Measurements from ENCODE around the gene PML. TPM values are rescaled to one million over a fixed set of nuclear protein-coding genes. Genes with fewer than 3 reads are reported as not detected.

PML gene
- total RNA-seq, 1 donor from 2014 or later = 27.8 TPM

DNA sequence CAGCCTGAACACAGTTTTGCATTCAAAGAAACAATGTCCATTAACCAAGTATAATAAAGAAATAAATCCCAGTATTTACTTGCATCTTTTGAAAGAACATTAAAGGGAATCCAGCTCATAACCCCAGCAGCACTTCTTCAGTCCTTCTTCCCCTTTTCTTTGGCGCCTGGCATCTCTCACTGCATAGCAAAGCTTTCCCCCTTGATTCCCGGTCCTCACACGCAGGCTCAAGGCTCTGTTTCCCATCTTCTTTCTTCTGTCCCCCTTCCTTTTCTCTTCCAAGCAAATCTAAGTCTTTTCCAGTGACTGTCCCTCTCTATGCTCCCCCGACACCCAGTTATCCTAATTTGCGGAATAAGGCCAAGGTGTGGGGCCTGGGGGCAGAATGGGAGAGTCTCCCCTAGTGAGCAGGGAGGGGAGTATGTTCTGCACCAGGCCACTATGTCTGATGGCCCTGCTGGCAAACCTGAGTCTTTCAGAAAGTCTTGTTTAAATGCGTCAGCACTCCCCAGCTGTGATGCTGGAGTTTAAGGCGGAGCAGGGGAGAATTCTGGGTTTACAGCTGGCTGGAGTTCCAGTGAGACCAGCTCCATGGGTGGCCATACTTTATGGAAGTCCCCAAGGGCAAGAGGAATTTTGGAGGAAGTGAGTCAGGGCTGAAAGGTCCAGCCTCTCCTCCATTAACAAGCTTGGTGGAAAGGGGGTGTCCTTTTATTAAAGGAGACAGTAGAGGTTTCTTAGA lies 45.8 kb downstream of the PML start:
- Mint-ChIP-seq H3K27ac (no peak overlapping the region), H3K4me1 (ENCODE audit: low read depth) (no peaks in the 10 kb centered on the region), H3K4me3 (ENCODE audit: low read depth) (no peak overlapping the region), H3K9me3 (ENCODE audit: low read depth) (no peaks in the 10 kb centered on the region), H3K27me3 (no peaks in the 10 kb centered on the region), H3K36me3 (ENCODE audit: insufficient read depth) (peaks cover 2% of the 10 kb centered on the region)
- no peak for DNase-seq (ENCODE audit: low spot score, unreplicated experiment)
- no peak for TF ChIP-seq CTCF (IDR thresholded peaks at IDR 0.05; ENCODE audit: unreplicated experiment)

DNA sequence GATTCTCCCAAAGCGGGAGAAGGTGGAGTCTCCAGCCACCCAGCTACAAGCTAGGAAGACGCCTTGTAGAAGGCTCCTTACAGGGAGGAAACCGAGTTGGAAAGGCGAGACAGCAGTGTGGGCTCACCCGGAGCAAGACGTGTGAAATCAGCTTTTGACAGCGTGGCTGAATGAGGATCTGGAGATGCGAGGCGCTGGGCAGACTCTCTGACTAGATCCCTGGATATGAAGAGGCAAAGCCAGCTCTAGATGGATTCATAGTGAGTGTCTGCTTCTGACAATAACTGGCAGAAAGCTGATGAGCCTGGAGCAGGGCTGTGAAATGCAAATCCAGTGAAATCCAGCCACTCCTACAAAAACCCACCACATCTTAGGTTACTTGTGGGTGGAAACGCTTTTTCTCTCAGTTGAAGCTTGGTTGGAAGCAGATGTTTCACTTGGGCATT lies 46.8 kb downstream of the PML start:
- H3K4me1 Mint-ChIP-seq (ENCODE audit: low read depth) = no peaks in the 10 kb centered on the region
- no peak overlapping the region for H3K27ac Mint-ChIP-seq
- H3K9me3 Mint-ChIP-seq (ENCODE audit: low read depth) = no peaks in the 10 kb centered on the region
- no peak for DNase-seq (ENCODE audit: low spot score, unreplicated experiment)
- TF ChIP-seq CTCF (IDR thresholded peaks at IDR 0.05; ENCODE audit: unreplicated experiment) = no peak
- H3K36me3 Mint-ChIP-seq (ENCODE audit: insufficient read depth) = peaks cover 2% of the 10 kb centered on the region
- no peaks in the 10 kb centered on the region for H3K27me3 Mint-ChIP-seq
- H3K4me3 Mint-ChIP-seq (ENCODE audit: low read depth) = no peak overlapping the region

- no peak for DNase-seq (ENCODE audit: low spot score, unreplicated experiment)
- Mint-ChIP-seq H3K27me3 (no peaks in the 10 kb centered on the region), H3K4me3 (ENCODE audit: low read depth) (no peak overlapping the region), H3K36me3 (ENCODE audit: insufficient read depth) (no peaks in the 10 kb centered on the region), H3K27ac (no peak overlapping the region), H3K4me1 (ENCODE audit: low read depth) (no peaks in the 10 kb centered on the region), H3K9me3 (ENCODE audit: low read depth) (no peaks in the 10 kb centered on the region)
- TF ChIP-seq CTCF (IDR thresholded peaks at IDR 0.05; ENCODE audit: unreplicated experiment) = no peak
Measured at GRCh38 chr15:74041777-74042435, 47.4 kb downstream of the PML start.

- no peak for TF ChIP-seq CTCF (IDR thresholded peaks at IDR 0.05; ENCODE audit: unreplicated experiment)
- Mint-ChIP-seq H3K9me3 (ENCODE audit: low read depth) (no peaks in the 10 kb centered on the region), H3K4me3 (ENCODE audit: low read depth) (no peak overlapping the region), H3K27ac (no peak overlapping the region), H3K27me3 (no peaks in the 10 kb centered on the region), H3K4me1 (ENCODE audit: low read depth) (no peaks in the 10 kb centered on the region), H3K36me3 (ENCODE audit: insufficient read depth) (no peaks in the 10 kb centered on the region)
- no peak for DNase-seq (ENCODE audit: low spot score, unreplicated experiment)
Measured at GRCh38 chr15:74042603-74043424, 48.3 kb downstream of the PML start.

Measured in progenitor cell of endocrine pancreas (in vitro differentiated cells).